K562 (cell line): ENCODE results near the gene TMPRSS6. TPM values are rescaled to one million over a fixed set of nuclear protein-coding genes. Genes with fewer than 3 reads are reported as not detected.

ENCODE experiments used
- ATAC-seq: fragments of 200-7000 bp; cut with Tn5 transposase; 3 replicates; pipeline ENCODE4 v1.9.1; 2020; ENCODE audit warnings: moderate library complexity
- BruUV-seq: library from RNA; stranded (reverse); fragments of 400-500 nt; replicated peaks from 2 replicates; lab custom pipeline; 2021; lab: Mats Ljungman, UMichigan
- CTCF ChIA-PET: fragments of 300-600 bp; formaldehyde crosslinking; extraction: SDS; loops from one replicate; lab custom pipeline; 2021; ENCODE audit warnings: low intra/inter-chr PET ratio; lab: Yijun Ruan, JAX
- POLR2A ChIA-PET: fragments of 300-600, 350-650 bp; sonication (Branson Sonifier 250); formaldehyde crosslinking; extraction: SDS; loops from one replicate; lab custom pipeline; 2021; ENCODE audit warnings: antibody characterized with exemption, inconsistent platforms; lab: Yijun Ruan, JAX
- DNase-seq, 4 experiments: peaks; one replicate each; pipeline versions ENCODE4 v3.0.0 to v3.0.0-alpha.2; 2011 to 2018; ENCODE audit warnings: low spot score in 3 of 4, mixed read lengths in 3 of 4; ENCODE audit errors: extremely low read depth in 1 of 4
- FAIRE-seq: peaks from 2 replicates; lab custom pipeline; 2011; peaks lifted over from hg19 to GRCh38; lab: Jason Lieb, UNC
- H2AFZ ChIP-seq: 2 replicates; pipeline ENCODE4 v1.6.0; 2011; ENCODE audit warnings: low read depth, low read length, control low read depth, inconsistent platforms
- H3K27ac ChIP-seq: fragments of 200-600 bp; 3 replicates; pipeline ENCODE4 v1.8.0; 2011; ENCODE audit warnings: low read depth, mild to moderate bottlenecking, control low read depth, inconsistent platforms, low read length, moderate library complexity, mixed read lengths; ENCODE audit errors: extremely low read depth
- H3K27me3 ChIP-seq, 2 experiments: fragments of 300-600 bp in 1 of 2; 2 replicates in 1 of 2; 3 replicates in 1 of 2; pipeline versions ENCODE4 v1.6.0 to v1.8.0; 2011; ENCODE audit warnings: inconsistent platforms in 2 of 2, low read length in 2 of 2, mild to moderate bottlenecking in 1 of 2, mixed read lengths in 1 of 2, moderate library complexity in 1 of 2; ENCODE audit not compliant: control insufficient read depth in 2 of 2, insufficient read depth in 2 of 2
- H3K36me3 ChIP-seq: fragments of 300-600 bp; 3 replicates; pipeline ENCODE4 v1.8.0; 2011; ENCODE audit warnings: mild to moderate bottlenecking, low read length, inconsistent platforms; ENCODE audit not compliant: control insufficient read depth, insufficient read depth
- H3K4me1 ChIP-seq, 2 experiments: fragments of 200-600 bp in 1 of 2; replicated peaks in 1 of 2; 2 replicates in 1 of 2; 3 replicates in 1 of 2; pipeline versions ENCODE4 v1.5.1 to v1.8.0; 2011; ENCODE audit warnings: inconsistent platforms in 2 of 2, low read length in 2 of 2, mild to moderate bottlenecking in 1 of 2, mixed read lengths in 1 of 2, moderate library complexity in 1 of 2; ENCODE audit not compliant: control insufficient read depth in 2 of 2, insufficient read depth in 2 of 2
- H3K4me2 ChIP-seq: 2 replicates; pipeline ENCODE4 v1.6.1; 2011; ENCODE audit warnings: low read length, control low read depth, inconsistent platforms, mixed read lengths; ENCODE audit not compliant: insufficient read depth
- H3K4me3 ChIP-seq: fragments of 200-600 bp; sonication (generic), shearing (Covaris generic); 2 replicates; pipeline ENCODE4 v1.5.1; 2016; ENCODE audit warnings: control low read depth, inconsistent platforms
- H3K79me2 ChIP-seq: fragments of 200-600 bp; 3 replicates; pipeline ENCODE4 v1.8.0; 2011; ENCODE audit warnings: low read length, inconsistent platforms; ENCODE audit not compliant: control insufficient read depth, insufficient read depth
- H3K9ac ChIP-seq, 2 experiments: 2 replicates each; pipeline versions ENCODE4 v1.6.0 to v1.6.1; 2011; ENCODE audit warnings: low read depth in 2 of 2, low read length in 2 of 2, control low read depth in 1 of 2, inconsistent platforms in 1 of 2, mild to moderate bottlenecking in 1 of 2, mixed read lengths in 1 of 2; ENCODE audit not compliant: insufficient read depth in 1 of 2
- H3K9me1 ChIP-seq: one replicate; pipeline ENCODE4 v1.6.0; 2011; ENCODE audit warnings: inconsistent platforms, mild to moderate bottlenecking, low read length, moderate library complexity; ENCODE audit not compliant: control insufficient read depth, insufficient read depth
- H3K9me3 ChIP-seq: replicated peaks from 2 replicates; pipeline ENCODE4 v1.5.1; 2011; ENCODE audit warnings: low read depth, low read length, inconsistent platforms; ENCODE audit not compliant: control insufficient read depth, insufficient read depth
- H4K20me1 ChIP-seq: replicated peaks from 2 replicates; pipeline ENCODE4 v1.6.1; 2011; ENCODE audit warnings: low read length, inconsistent platforms, mixed read lengths; ENCODE audit not compliant: control insufficient read depth, insufficient read depth
- CBX2 ChIP-seq: fragments of 200-600 bp; sonication (generic); IDR thresholded peaks from one replicate; pipeline ENCODE4 v1.6.1; 2012; ENCODE audit warnings: mild to moderate bottlenecking, low read length, inconsistent platforms; ENCODE audit not compliant: insufficient read depth, poor library complexity, severe bottlenecking
- COPS2 ChIP-seq: fragments of 450-650 bp; conservative IDR thresholded peaks from 2 replicates; pipeline ENCODE4 v1.6.1; 2016; ENCODE audit warnings: mild to moderate bottlenecking, moderate library complexity
- HDAC3 ChIP-seq: fragments of 450-650 bp; IDR thresholded peaks from 2 replicates; pipeline ENCODE4 v1.6.1; 2018; ENCODE audit warnings: borderline replicate concordance, mild to moderate bottlenecking, moderate library complexity; ENCODE audit not compliant: partially characterized antibody
- OTX1 ChIP-seq: fragments of 450-650 bp; formaldehyde crosslinking; IDR thresholded peaks from 2 replicates; pipeline ENCODE4 v1.4.0; 2022; ENCODE audit warnings: mild to moderate bottlenecking
- RNF2 ChIP-seq: sonication (generic); IDR thresholded peaks from 2 replicates; pipeline ENCODE4 v1.6.1; 2016
- SRF ChIP-seq, 2 experiments: fragments of 250-450, 450-650 bp in 1 of 2; sonication (Bioruptor Pico) in 1 of 2; sonication (generic) in 1 of 2; formaldehyde crosslinking; IDR thresholded peaks; 2 replicates each; pipeline versions ENCODE4 v1.5.0 to v1.5.1; 2020 to 2022; ENCODE audit warnings: mild to moderate bottlenecking in 1 of 2, missing genetic modification reagents in 1 of 2
- SRSF9 ChIP-seq: fragments of 200-400 bp; formaldehyde crosslinking; IDR thresholded peaks from 2 replicates; pipeline ENCODE4 v1.6.1; 2017; ENCODE audit warnings: low read depth, low read length, borderline replicate concordance
- ZNF175 ChIP-seq: fragments of 200-800 bp; sonication (Bioruptor generic); IDR thresholded peaks from 2 replicates; pipeline ENCODE4 v1.6.1; 2016; ENCODE audit warnings: low read depth, mild to moderate bottlenecking, missing genetic modification characterization, missing compliant biosample characterization
- ZNF436 ChIP-seq: fragments of 250-450, 450-650 bp; sonication (Bioruptor Pico); formaldehyde crosslinking; IDR thresholded peaks from 2 replicates; pipeline ENCODE4 v1.7.0; 2020; ENCODE audit warnings: mild to moderate bottlenecking
- WGBS: fragments of 100-300 bp; shearing (Covaris generic); methylation state at CpG from one replicate; pipeline ENCODE4 v1.1.6; 2016; ENCODE audit warnings: low coverage, mixed read lengths; ENCODE audit not compliant: insufficient coverage; ENCODE audit errors: missing lambda C conversion rate; 5-methylcytosine and 5-hydroxymethylcytosine counted together
- in situ Hi-C: fragments of 300-500 bp; cut with MboI; formaldehyde crosslinking; loops from 4 replicates; pipeline ENCODE4 v1.15.0; 2018; ENCODE audit warnings: inconsistent platforms, mixed read lengths
- intact Hi-C: fragments of 100-400 bp; cut with micrococcal nuclease; formaldehyde crosslinking; loops from 2 replicates; pipeline ENCODE4 v1.14.2; 2022
- polyA plus RNA-seq, 8 experiments: library from polyadenylated mRNA; depleted of rRNA in 4 of 8; stranded (reverse) in 5 of 8; unstranded in 3 of 8; fragments of >200 nt; fragmentation: Nextera tagmentation in 2 of 8; fragmentation: Illumina TruSeq in 1 of 8; extraction: Ambion mirVana in 2 of 8; extraction: Trizol in 1 of 8; gene quantifications; 2 replicates each; pipeline versions ENCODE4 v1.2.1 to v1.2.3, GENCODE V29; 2011 to 2014; ENCODE audit warnings: inconsistent platforms in 1 of 8, missing spikeins in 1 of 8
- total RNA-seq, 7 experiments: library from RNA; depleted of rRNA in 6 of 7; stranded (reverse); fragments of >200 nt in 6 of 7; fragmentation: Illumina TruSeq in 2 of 7; extraction: Trizol in 2 of 7; gene quantifications; 2 replicates each; pipeline versions ENCODE4 v1.2.1 to v1.2.3, GENCODE V29; 2011 to 2021; ENCODE audit warnings: low replicate concordance in 1 of 7
- TF ChIP-seq, protein P1 (sequence below): IDR thresholded peaks from 2 replicates; pipeline ENCODE4 v1.6.1; 2011; ENCODE audit not compliant: insufficient read length; ENCODE audit errors: extremely low read depth
- TF ChIP-seq, protein P2 (sequence below): sonication (generic); formaldehyde crosslinking; IDR thresholded peaks from 2 replicates; pipeline ENCODE4 v1.8.0; 2022; ENCODE audit warnings: mild to moderate bottlenecking, missing genetic modification reagents
- TF ChIP-seq, protein P3 (sequence below), 2 experiments: fragments of 450-650 bp; IDR thresholded peaks; 2 replicates each; pipeline ENCODE4 v1.6.1; 2016; ENCODE audit warnings: mild to moderate bottlenecking in 2 of 2, borderline replicate concordance in 1 of 2, low read depth in 1 of 2, moderate library complexity in 1 of 2

The TMPRSS6 gene
- total and polyA plus RNA-seq, 9 of the 15 experiments (the other 6 are each of a cell fraction or from before 2014, with no cell fraction given): 0.03 TPM; not detected in 8

DNA sequence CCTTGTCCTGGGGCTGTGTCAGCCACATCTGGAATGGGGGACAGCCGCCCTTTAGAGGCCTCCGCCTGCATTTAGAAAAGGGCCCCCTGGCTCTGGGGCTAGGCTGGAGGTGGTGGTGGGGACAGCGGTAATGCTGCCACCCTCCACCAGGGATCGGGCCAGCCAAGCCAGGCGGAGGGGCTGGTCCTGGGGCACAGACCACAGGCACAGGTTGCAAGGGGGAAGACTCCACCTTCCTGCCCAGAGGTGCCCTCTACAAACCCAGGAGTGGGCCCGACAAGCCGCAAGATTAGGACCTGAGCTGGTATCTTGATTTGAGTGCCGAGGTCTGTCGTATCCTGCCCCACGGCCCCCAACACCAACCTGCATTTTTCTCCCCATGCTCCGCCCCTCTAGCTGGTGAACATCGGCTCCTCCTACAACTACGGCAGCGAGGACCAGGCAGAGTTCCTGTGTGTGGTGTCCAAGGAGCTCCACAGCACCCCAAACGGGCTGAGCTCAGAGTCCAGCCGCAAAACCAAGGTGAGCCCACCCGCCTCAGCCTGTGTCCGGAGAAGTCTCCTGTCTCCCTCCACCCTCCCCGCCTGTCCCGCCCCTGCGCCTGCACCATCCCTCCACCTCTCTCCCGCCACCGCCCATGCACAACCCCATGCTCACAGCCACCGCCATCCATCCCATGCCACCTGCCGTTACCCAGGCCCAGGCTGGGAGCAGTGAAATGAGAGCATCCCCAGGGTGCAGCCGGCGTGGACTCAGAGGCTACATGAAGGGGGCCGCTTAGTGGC is 50.4 kb downstream of the TMPRSS6 start:
- DNase-seq: no peak
- Histone ChIP-seq H3K4me2 (no peak overlapping the region), H3K79me2 (no peaks in the 10 kb centered on the region), H3K9me3 (no peaks in the 10 kb centered on the region), H3K9me1 (no peaks in the 10 kb centered on the region), H3K27me3 (peaks cover 14 to 74% of the 10 kb centered on the region in 2 experiments; a peak in 4 of 5 replicates), H3K36me3 (no peaks in the 10 kb centered on the region), H2AFZ (no peak overlapping the region), H3K4me1 (peaks cover 0 to 2% of the 10 kb centered on the region in 2 experiments; a peak in 1 of 5 replicates), H4K20me1 (no peaks in the 10 kb centered on the region; the same call in 1 of the 2 replicates), H3K27ac (no peak overlapping the region), H3K9ac (no peak overlapping the region), H3K4me3 (no peak overlapping the region)
- CTCF ChIA-PET: no interaction called here
- in situ Hi-C loops: no loop called here
- peak; percentile 23; the same call in 1 of the 3 replicates for ATAC-seq
- no peak for FAIRE-seq
- no TSS peak for BruUV-seq
- POLR2A ChIA-PET: no interaction called here
- WGBS: 13% methylated on average over 15 of the region's 28 CpGs
- intact Hi-C loops: no loop called here
- TF ChIP-seq RNF2 (no peak), ZNF436 (no peak), HDAC3 (no peak), SRSF9 (no peak), CBX2 (no peak), SRF (CRISPR knock-in tag; IDR thresholded peaks at IDR 0.05) (no peak), COPS2 (no peak), ZNF175 (CRISPR knock-in tag) (no peak), OTX1 (CRISPR knock-in tag) (no peak)
- TF ChIP-seq, protein P1, sequence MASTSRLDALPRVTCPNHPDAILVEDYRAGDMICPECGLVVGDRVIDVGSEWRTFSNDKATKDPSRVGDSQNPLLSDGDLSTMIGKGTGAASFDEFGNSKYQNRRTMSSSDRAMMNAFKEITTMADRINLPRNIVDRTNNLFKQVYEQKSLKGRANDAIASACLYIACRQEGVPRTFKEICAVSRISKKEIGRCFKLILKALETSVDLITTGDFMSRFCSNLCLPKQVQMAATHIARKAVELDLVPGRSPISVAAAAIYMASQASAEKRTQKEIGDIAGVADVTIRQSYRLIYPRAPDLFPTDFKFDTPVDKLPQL: no peak
- TF ChIP-seq, protein P2, sequence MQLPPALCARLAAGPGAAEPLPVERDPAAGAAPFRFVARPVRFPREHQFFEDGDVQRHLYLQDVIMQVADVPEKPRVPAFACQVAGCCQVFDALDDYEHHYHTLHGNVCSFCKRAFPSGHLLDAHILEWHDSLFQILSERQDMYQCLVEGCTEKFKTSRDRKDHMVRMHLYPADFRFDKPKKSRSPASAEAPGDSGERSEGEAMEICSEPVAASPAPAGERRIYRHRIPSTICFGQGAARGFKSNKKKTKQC (CRISPR knock-in tag): no peak
- TF ChIP-seq, protein P3, sequence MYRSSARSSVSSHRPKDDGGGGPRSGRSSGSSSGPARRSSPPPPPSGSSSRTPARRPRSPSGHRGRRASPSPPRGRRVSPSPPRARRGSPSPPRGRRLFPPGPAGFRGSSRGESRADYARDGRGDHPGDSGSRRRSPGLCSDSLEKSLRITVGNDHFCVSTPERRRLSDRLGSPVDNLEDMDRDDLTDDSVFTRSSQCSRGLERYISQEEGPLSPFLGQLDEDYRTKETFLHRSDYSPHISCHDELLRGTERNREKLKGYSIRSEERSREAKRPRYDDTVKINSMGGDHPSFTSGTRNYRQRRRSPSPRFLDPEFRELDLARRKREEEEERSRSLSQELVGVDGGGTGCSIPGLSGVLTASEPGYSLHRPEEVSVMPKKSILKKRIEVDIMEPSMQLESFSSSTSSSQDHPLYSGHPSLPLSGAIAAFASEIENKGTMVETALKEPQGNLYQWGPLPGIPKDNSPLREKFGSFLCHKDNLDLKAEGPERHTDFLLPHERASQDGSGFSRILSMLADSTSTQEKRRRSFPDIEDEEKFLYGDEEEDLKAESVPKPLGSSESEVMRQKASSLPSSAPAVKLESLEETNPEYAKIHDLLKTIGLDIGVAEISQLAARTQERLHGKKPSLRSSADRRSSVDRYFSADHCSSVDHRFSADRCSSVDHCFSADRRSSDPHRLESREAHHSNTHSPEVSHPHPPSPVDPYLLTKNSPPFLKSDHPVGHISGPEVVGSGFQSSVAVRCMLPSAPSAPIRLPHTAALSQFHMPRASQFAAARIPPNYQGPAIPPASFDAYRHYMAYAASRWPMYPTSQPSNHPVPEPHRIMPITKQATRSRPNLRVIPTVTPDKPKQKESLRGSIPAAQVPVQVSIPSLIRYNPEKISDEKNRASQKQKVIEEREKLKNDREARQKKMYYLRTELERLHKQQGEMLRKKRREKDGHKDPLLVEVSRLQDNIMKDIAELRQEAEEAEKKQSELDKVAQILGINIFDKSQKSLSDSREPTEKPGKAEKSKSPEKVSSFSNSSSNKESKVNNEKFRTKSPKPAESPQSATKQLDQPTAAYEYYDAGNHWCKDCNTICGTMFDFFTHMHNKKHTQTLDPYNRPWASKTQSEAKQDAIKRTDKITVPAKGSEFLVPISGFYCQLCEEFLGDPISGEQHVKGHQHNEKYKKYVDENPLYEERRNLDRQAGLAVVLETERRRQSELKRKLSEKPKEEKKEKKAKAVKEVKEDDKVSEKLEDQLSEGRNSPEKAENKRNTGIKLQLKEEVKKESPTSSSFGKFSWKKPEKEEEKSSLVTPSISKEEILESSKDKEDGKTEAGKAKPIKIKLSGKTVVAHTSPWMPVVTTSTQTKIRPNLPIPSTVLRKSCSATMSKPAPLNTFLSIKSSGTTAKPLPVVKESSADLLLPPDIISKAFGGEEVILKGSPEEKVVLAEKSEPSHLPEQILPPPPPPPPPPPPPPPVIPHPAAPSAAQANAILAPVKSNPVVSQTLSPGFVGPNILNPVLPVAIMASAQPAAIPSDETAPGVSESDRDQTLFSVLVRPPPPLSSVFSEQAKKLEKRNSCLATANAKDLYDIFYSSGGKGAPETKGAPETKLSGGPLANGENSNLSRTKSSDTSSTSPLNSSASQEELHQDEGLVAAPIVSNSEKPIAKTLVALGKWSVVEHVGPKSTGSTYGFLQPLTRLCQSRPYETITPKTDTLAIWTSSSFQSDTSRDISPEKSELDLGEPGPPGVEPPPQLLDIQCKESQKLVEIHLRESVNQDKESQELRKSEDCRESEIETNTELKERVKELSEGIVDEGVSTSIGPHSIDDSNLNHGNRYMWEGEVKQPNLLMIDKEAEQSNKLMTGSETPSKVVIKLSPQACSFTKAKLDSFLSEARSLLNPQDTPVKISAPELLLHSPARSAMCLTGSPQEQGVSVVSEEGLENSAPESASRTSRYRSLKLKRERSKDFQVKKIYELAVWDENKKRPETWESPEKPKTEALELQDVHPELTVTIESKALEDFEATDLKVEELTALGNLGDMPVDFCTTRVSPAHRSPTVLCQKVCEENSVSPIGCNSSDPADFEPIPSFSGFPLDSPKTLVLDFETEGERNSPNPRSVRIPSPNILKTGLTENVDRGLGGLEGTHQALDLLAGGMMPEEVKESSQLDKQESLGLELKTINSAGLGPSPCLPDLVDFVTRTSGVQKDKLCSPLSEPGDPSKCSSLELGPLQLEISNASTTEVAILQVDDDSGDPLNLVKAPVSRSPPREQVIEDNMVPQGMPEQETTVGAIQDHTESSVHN (IDR thresholded peaks at IDR 0.05; ENCODE audit: borderline replicate concordance in 1 of 2, low read depth in 1 of 2): no peak
